MCF 10A (cell line): ENCODE data around the gene SEMA4D. TPM values are rescaled to one million over a fixed set of nuclear protein-coding genes. Genes with fewer than 3 reads are reported as not detected.

Source experiments
- BruUV-seq: library from RNA; stranded (reverse); fragments of 400-500 nt; replicated peaks from 2 replicates; lab custom pipeline; 2021; lab: Mats Ljungman, UMichigan
- CTCF ChIA-PET: fragments of 300-600 bp; sonication (Branson Sonifier 250); formaldehyde crosslinking; extraction: SDS; loops from one replicate; lab custom pipeline; 2021; ENCODE audit warnings: antibody characterized with exemption, inconsistent platforms; lab: Yijun Ruan, JAX
- POLR2A ChIA-PET: fragments of 300-600, 350-650 bp; sonication (Branson Sonifier 250); formaldehyde crosslinking; extraction: SDS; loops from one replicate; lab custom pipeline; 2020; ENCODE audit warnings: antibody characterized with exemption, inconsistent platforms; lab: Yijun Ruan, JAX
- DNase-seq: peaks from one replicate; pipeline ENCODE4 v3.0.0-alpha.2; 2018; ENCODE audit not compliant: unreplicated experiment
- H3K27ac Mint-ChIP-seq: one replicate; pipeline ENCODE4 v1.8.0; 2022; ENCODE audit warnings: mild to moderate bottlenecking, low read depth, mixed read lengths; ENCODE audit not compliant: unreplicated experiment
- H3K27me3 Mint-ChIP-seq: one replicate; pipeline ENCODE4 v1.8.0; 2022; ENCODE audit warnings: mixed read lengths; ENCODE audit not compliant: insufficient read depth, unreplicated experiment
- H3K36me3 Mint-ChIP-seq: one replicate; pipeline ENCODE4 v1.8.0; 2022; ENCODE audit warnings: mild to moderate bottlenecking, moderate library complexity, mixed read lengths; ENCODE audit not compliant: insufficient read depth, unreplicated experiment
- H3K4me1 Mint-ChIP-seq: one replicate; pipeline ENCODE4 v1.8.0; 2022; ENCODE audit warnings: mixed read lengths; ENCODE audit not compliant: insufficient read depth, unreplicated experiment
- H3K4me3 Mint-ChIP-seq: one replicate; pipeline ENCODE4 v1.8.0; 2022; ENCODE audit warnings: mild to moderate bottlenecking, moderate library complexity, mixed read lengths; ENCODE audit not compliant: unreplicated experiment
- H3K9me3 Mint-ChIP-seq: one replicate; pipeline ENCODE4 v1.8.0; 2022; ENCODE audit warnings: mixed read lengths; ENCODE audit not compliant: unreplicated experiment
- intact Hi-C: fragments of 100-400 bp; cut with micrococcal nuclease; formaldehyde crosslinking; loops from 2 replicates; pipeline ENCODE4 v1.14.1; 2022
- total RNA-seq: library from RNA; stranded (reverse); gene quantifications from 2 replicates; pipeline ENCODE4 v1.2.3, GENCODE V29; 2022
- TF ChIP-seq, protein P1 (sequence below): fragments of 200-600 bp; IDR thresholded peaks from one replicate; pipeline ENCODE4 v1.8.0; 2022; ENCODE audit warnings: antibody characterized with exemption, mild to moderate bottlenecking; ENCODE audit not compliant: unreplicated experiment

The SEMA4D gene
- total RNA-seq, 1 experiment from 2014 or later, result 4.2 TPM

DNA sequence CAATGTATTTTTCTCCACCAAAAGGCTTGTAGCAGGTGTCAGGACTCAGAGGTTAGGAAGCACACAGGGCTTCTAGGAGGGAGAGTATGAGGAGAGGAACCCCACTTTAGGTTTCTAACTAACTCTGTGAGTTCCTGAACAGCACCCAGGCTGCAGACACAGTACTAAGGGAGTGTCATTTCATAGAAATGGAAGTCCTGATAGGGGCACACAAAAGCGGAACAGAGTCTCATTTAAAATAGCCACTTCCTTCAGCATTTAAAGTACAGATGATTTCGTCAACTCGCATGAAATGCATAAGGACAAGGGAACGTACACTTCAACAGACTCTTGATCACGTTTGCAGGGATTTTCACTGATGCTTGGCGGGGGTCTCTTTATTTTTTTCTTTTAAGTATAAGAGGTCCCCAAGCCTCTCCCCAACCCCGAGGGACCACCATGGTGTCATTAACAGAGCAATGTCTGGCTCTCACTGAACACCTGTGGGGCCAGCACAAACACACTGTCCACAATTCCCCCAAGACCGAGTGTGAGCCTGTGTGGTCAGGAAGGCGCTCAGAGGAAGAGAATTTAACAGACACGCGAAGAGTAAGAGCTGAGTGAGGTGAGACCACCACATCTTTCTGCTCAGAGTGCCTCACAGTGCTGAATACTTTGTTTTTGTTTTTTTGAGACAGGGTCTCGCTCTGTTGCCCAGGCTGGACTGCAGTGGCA is 97.4 kb downstream of the SEMA4D start:
- intact Hi-C loops, result no loop called here
- H3K4me3 Mint-ChIP-seq, result no peak overlapping the region
- no TSS peak for BruUV-seq
- no peak for DNase-seq
- peaks cover 16% of the 10 kb centered on the region for H3K36me3 Mint-ChIP-seq
- no peaks in the 10 kb centered on the region for H3K4me1 Mint-ChIP-seq
- no peaks in the 10 kb centered on the region for H3K9me3 Mint-ChIP-seq
- POLR2A ChIA-PET, result no interaction called here
- H3K27ac Mint-ChIP-seq, result no peak overlapping the region
- no peaks in the 10 kb centered on the region for H3K27me3 Mint-ChIP-seq
- CTCF ChIA-PET, result no interaction called here
- TF ChIP-seq, protein P1, sequence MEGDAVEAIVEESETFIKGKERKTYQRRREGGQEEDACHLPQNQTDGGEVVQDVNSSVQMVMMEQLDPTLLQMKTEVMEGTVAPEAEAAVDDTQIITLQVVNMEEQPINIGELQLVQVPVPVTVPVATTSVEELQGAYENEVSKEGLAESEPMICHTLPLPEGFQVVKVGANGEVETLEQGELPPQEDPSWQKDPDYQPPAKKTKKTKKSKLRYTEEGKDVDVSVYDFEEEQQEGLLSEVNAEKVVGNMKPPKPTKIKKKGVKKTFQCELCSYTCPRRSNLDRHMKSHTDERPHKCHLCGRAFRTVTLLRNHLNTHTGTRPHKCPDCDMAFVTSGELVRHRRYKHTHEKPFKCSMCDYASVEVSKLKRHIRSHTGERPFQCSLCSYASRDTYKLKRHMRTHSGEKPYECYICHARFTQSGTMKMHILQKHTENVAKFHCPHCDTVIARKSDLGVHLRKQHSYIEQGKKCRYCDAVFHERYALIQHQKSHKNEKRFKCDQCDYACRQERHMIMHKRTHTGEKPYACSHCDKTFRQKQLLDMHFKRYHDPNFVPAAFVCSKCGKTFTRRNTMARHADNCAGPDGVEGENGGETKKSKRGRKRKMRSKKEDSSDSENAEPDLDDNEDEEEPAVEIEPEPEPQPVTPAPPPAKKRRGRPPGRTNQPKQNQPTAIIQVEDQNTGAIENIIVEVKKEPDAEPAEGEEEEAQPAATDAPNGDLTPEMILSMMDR, result no peak

DNA sequence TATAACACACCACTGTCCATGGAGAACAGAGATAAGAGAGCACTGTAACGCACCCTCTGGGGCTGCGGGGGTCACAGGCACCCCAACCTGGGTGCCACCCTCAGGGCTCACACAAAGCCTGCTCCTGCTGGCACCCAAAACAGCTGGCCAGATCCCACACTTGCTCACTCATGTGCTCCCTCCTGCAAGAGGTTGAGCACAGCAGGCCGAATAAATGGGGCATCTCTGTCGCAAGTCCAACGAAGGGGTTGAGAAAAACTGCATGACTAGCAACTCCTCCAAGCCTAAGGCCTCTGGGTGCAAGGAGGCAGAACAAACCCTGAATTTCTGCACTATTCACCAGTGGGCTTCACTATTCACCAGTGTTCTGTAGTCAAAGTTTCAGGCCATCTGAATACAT is 99.3 kb downstream of the SEMA4D start:
- BruUV-seq, result no TSS peak
- Mint-ChIP-seq H3K9me3 (no peaks in the 10 kb centered on the region), H3K4me1 (no peaks in the 10 kb centered on the region), H3K4me3 (no peak overlapping the region), H3K27ac (no peak overlapping the region), H3K36me3 (peaks cover 16% of the 10 kb centered on the region), H3K27me3 (no peaks in the 10 kb centered on the region)
- ChIA-PET CTCF (interaction anchor here (0.8 kb wide), 1 partner anchor 699 kb away, joined by 3 read pairs; no protein-coding TSS in a partner anchor), POLR2A (no interaction called here)
- DNase-seq, result no peak
- TF ChIP-seq, protein P1, result no peak
- intact Hi-C loops, result no loop called here

- no TSS peak for BruUV-seq
- TF ChIP-seq, protein P1, result no peak
- H3K9me3 Mint-ChIP-seq, result no peaks in the 10 kb centered on the region
- H3K36me3 Mint-ChIP-seq, result peaks cover 16% of the 10 kb centered on the region
- no peaks in the 10 kb centered on the region for H3K4me1 Mint-ChIP-seq
- intact Hi-C loops, result no loop called here
- ChIA-PET CTCF (interaction anchor here (0.6 kb wide), 1 partner anchor 46 kb away, joined by 3 read pairs; no protein-coding TSS in a partner anchor), POLR2A (no interaction called here)
- no peak for DNase-seq
- H3K27ac Mint-ChIP-seq, result no peak overlapping the region
- no peaks in the 10 kb centered on the region for H3K27me3 Mint-ChIP-seq
- H3K4me3 Mint-ChIP-seq, result no peak overlapping the region
Measured at GRCh38 chr9:89397471-89397870, 100.4 kb downstream of the SEMA4D start.

DNA sequence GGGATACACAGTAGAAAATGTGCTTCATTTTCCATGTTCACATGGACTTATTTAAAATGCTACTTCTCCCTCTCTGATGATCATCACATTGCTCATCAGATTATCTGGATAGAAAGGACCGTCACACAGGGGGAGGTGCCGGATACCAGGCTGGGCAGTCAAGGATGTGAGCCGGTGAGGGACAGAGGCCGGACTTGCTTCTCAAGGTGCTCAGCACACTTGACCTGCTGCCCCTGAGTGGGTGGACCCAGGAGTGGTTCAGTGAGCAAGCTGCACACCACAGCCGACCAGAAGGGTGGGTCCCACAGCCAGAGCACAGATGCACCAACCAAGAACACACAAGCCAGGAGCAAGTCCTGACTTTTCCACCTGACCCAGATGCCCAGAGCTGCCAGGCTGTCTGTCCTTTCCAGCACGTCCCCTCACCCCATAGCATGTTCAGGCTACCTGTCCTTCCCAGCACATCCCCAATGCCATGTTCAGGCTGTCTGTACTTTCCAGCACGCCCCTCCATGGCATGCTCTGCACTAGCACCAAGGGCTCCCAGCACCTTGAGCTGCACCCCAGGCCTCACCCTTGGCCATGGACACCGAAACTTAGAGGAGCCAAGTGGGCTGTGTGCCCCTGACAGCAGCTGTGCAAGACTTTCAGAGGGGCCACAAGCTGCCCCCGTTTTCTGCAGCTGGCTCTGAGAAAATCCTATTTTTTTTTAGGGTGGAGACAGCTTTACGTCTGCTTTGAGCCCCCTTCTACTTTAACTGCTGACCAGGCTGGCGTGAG is 101.8 kb downstream of the SEMA4D start:
- no peaks in the 10 kb centered on the region for H3K4me1 Mint-ChIP-seq
- ChIA-PET CTCF (interaction anchor here (0.8 kb wide), 1 partner anchor 71 kb away, joined by 4 read pairs; no protein-coding TSS in a partner anchor), POLR2A (no interaction called here)
- DNase-seq, result no peak
- intact Hi-C loops, result no loop called here
- H3K9me3 Mint-ChIP-seq, result no peaks in the 10 kb centered on the region
- no peak overlapping the region for H3K27ac Mint-ChIP-seq
- peaks cover 20% of the 10 kb centered on the region for H3K36me3 Mint-ChIP-seq
- no TSS peak for BruUV-seq
- H3K27me3 Mint-ChIP-seq, result no peaks in the 10 kb centered on the region
- no peak overlapping the region for H3K4me3 Mint-ChIP-seq
- TF ChIP-seq, protein P1, result no peak
